ENCODE measurements around the gene RAI1. TPM values are rescaled to one million over a fixed set of nuclear protein-coding genes. Genes with fewer than 3 reads are reported as not detected.

Gene RAI1
- total RNA-seq, 1 donor: 16.0 TPM

GRCh38 chr17:17766077-17766743 is 85.0 kb downstream of the RAI1 start:
- TF ChIP-seq CTCF (IDR thresholded peaks at IDR 0.05; ENCODE audit: insufficient read depth, low read depth, low read length): no peak
- no peak for DNase-seq (ENCODE audit: low read depth)

GRCh38 chr17:17766744-17767120 is 85.5 kb downstream of the RAI1 start:
- no peak for DNase-seq (ENCODE audit: low read depth)
- no peak for TF ChIP-seq CTCF (IDR thresholded peaks at IDR 0.05; ENCODE audit: insufficient read depth, low read depth, low read length)
- H3K4me3 ChIP-seq (ENCODE audit: low read depth, low read length): no peak overlapping the region

More at GRCh38 chr17:17766077-17766743, 85.0 kb downstream of the RAI1 start:
- no peak overlapping the region for H3K4me3 ChIP-seq (ENCODE audit: low read depth, low read length)

- no peak for DNase-seq (ENCODE audit: low read depth)
These were observed 86.1 kb downstream of the RAI1 start for GRCh38 chr17:17767154-17767869.

GRCh38 chr17:17767887-17768418 is 86.7 kb downstream of the RAI1 start:
- no peak for TF ChIP-seq CTCF (IDR thresholded peaks at IDR 0.05; ENCODE audit: insufficient read depth, low read depth, low read length)
- no peak overlapping the region for H3K4me3 ChIP-seq (ENCODE audit: low read depth, low read length)
- no peak for DNase-seq (ENCODE audit: low read depth)

More at GRCh38 chr17:17767154-17767869, 86.1 kb downstream of the RAI1 start:
- no peak overlapping the region for H3K4me3 ChIP-seq (ENCODE audit: low read depth, low read length)
- no peak for TF ChIP-seq CTCF (IDR thresholded peaks at IDR 0.05; ENCODE audit: insufficient read depth, low read depth, low read length)

GRCh38 chr17:17768424-17769088 is 87.3 kb downstream of the RAI1 start:
- H3K4me3 ChIP-seq (ENCODE audit: low read depth, low read length): no peak overlapping the region
- no peak for TF ChIP-seq CTCF (IDR thresholded peaks at IDR 0.05; ENCODE audit: insufficient read depth, low read depth, low read length)
- DNase-seq (ENCODE audit: low read depth): no peak

- no peak for TF ChIP-seq CTCF (IDR thresholded peaks at IDR 0.05; ENCODE audit: insufficient read depth, low read depth, low read length)
- DNase-seq (ENCODE audit: low read depth): no peak
- H3K4me3 ChIP-seq (ENCODE audit: low read depth, low read length): no peak overlapping the region
These were observed 88.8 kb downstream of the RAI1 start for GRCh38 chr17:17769869-17770631.

Measured in fibroblast of villous mesenchyme (primary cell).